ENCODE data around the gene KCNQ1OT1. TPM values are rescaled to one million over a fixed set of nuclear protein-coding genes. Genes with fewer than 3 reads are reported as not detected.

Gene KCNQ1OT1
- total and polyA plus RNA-seq, 12 donors, result 0.15 to 10.6 (median 1.1) TPM

DNA sequence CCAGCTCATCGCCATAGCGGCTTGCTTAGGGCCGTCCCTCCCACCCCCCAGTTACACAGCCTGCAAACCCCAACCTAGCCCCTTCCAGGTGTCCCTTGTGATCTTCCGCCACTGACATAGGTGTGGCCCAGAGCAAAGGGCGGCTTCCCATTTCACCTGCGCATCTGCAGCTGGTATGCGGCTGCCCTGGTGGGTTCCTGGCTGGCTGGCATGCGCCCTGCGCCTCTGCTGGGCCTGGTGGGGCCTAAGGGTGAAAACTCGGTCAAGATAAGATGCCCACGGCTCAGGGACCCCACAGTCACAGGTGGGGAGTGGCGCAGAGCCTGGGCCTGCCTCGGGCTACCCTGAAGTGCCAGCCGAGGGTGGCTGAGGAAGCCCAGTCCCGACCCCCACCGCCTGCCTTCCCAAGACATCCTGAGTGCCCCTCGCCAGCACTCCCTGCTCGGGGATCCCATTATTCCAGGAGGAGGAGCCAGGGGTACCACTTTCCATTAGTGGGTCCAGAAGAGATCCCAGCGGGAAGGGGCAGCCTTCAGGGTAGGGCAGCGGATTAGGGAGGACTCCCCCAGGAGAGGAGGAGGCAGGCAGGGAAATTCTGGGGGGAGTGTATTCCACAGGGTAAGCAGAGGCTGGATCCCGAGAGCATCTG lies 36.9 kb upstream of the KCNQ1OT1 start:
- TF ChIP-seq, protein P1, sequence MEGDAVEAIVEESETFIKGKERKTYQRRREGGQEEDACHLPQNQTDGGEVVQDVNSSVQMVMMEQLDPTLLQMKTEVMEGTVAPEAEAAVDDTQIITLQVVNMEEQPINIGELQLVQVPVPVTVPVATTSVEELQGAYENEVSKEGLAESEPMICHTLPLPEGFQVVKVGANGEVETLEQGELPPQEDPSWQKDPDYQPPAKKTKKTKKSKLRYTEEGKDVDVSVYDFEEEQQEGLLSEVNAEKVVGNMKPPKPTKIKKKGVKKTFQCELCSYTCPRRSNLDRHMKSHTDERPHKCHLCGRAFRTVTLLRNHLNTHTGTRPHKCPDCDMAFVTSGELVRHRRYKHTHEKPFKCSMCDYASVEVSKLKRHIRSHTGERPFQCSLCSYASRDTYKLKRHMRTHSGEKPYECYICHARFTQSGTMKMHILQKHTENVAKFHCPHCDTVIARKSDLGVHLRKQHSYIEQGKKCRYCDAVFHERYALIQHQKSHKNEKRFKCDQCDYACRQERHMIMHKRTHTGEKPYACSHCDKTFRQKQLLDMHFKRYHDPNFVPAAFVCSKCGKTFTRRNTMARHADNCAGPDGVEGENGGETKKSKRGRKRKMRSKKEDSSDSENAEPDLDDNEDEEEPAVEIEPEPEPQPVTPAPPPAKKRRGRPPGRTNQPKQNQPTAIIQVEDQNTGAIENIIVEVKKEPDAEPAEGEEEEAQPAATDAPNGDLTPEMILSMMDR (IDR thresholded peaks at IDR 0.05), result no peak
- no peak for TF ChIP-seq POLR2A (IDR thresholded peaks at IDR 0.05)
- Histone ChIP-seq H3K4me1 (replicated peaks in 1 of 2) (peaks cover 27 to 42% of the 10 kb centered on the region in 2 donors), H3K27me3 (no peaks in the 10 kb centered on the region), H3K27ac (peak overlapping the region in 2 of 5 donors; percentile 24 to 50), H3K4me3 (no peak overlapping the region), H3K9me3 (replicated peaks in 1 of 3) (no peaks in the 10 kb centered on the region), H3K36me3 (replicated peaks in 1 of 2) (no peaks in the 10 kb centered on the region)
- 83 to 93% (median 86%) methylated on average over 12 to 21 of the region's 21 CpGs for WGBS, 4 donors
- DNase-seq, result no peak
- intact Hi-C loops (cut with DNase I), result no loop called here

DNA sequence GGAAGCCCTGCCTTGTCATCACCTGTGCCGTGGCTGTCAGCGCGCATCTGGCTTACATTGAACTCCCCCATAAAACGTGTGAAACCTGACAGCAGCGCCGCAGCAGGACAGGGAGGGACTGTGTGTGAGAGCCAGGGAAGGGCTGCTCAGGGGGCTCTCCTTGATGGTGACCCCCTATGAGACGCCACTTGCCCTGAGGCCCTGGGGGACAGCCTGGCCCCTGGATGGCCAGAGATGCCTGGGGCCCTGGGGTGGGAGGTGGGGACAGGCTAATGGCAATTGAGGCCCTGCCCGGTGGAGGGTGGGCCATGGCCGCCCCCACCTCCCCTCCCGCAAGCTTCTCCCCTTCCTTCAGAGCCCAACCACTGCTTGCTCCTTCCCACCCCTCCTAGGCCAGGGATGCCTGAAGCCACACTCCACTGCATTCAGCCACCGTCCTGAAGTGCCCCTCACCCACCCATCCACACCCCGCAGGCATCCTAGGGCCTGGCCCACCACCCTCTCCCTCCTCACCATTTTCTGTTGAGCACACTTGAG lies 35.3 kb upstream of the KCNQ1OT1 start:
- intact Hi-C loops (cut with DNase I), result no loop called here
- Histone ChIP-seq H3K27me3 (no peaks in the 10 kb centered on the region), H3K9me3 (replicated peaks in 1 of 3) (no peaks in the 10 kb centered on the region), H3K36me3 (replicated peaks in 1 of 2) (no peaks in the 10 kb centered on the region), H3K4me1 (replicated peaks in 1 of 2) (peaks cover 17 to 26% of the 10 kb centered on the region in 2 donors), H3K27ac (peak overlapping the region in 1 of 5 donors; percentile 22), H3K4me3 (no peak overlapping the region)
- TF ChIP-seq, protein P1 (IDR thresholded peaks at IDR 0.05), result no peak
- no peak for TF ChIP-seq POLR2A (IDR thresholded peaks at IDR 0.05)
- 92 to 96% (median 94%) methylated on average over 11 to 12 of the region's 12 CpGs for WGBS, 4 donors
- no peak for DNase-seq

DNA sequence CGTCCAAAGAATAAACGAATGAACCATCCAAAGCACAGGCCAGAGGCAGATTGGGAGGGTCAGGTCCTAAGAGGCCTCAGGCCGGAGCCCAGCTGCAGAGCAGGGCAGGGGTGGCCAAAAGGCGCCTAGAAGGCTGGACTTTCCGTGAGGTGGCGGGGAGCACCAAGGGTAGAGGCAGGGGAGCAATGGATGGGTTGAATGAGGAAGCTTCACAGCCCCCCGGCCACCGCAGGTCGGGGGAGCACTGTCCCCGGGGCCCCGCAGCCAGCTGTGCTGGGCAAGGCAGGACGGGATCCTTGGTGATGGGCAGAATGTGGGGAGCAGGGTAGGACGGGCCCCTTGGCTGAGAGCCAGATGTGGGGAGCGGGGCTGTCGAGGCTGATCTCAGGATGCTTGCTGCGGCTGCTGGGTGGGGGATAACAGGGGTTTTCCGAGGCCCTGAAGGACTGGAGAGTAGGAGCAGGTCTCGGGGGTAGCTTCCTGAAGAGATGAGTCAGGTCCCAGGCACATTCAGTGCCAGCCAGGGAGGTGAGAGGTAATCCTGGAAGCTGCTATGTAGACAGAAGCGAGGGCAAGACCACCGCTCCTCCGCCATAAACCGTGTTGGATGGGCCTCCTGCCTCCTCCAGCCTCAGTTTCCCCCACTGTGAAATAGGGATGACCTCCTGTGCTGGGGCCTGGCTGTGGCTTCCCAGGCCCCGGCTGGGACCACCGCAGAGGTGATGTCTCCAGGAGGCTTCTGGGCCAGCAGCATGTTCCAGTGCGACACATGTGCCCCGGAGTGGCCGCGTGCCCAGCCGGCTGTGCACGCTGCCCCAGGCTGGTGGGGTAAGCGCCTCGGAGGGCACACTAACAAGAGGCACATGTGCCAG lies 34.6 kb upstream of the KCNQ1OT1 start:
- Histone ChIP-seq H3K9me3 (replicated peaks in 1 of 3) (no peaks in the 10 kb centered on the region), H3K27ac (no peak overlapping the region), H3K27me3 (no peaks in the 10 kb centered on the region), H3K36me3 (replicated peaks in 1 of 2) (no peaks in the 10 kb centered on the region), H3K4me1 (replicated peaks in 1 of 2) (peaks cover 17 to 21% of the 10 kb centered on the region in 2 donors), H3K4me3 (no peak overlapping the region)
- TF ChIP-seq POLR2A (IDR thresholded peaks at IDR 0.05), result no peak
- 84 to 91% (median 87%) methylated on average over 18 to 32 of the region's 32 CpGs for WGBS, 4 donors
- no peak for DNase-seq
- intact Hi-C loops (cut with DNase I), result no loop called here

DNA sequence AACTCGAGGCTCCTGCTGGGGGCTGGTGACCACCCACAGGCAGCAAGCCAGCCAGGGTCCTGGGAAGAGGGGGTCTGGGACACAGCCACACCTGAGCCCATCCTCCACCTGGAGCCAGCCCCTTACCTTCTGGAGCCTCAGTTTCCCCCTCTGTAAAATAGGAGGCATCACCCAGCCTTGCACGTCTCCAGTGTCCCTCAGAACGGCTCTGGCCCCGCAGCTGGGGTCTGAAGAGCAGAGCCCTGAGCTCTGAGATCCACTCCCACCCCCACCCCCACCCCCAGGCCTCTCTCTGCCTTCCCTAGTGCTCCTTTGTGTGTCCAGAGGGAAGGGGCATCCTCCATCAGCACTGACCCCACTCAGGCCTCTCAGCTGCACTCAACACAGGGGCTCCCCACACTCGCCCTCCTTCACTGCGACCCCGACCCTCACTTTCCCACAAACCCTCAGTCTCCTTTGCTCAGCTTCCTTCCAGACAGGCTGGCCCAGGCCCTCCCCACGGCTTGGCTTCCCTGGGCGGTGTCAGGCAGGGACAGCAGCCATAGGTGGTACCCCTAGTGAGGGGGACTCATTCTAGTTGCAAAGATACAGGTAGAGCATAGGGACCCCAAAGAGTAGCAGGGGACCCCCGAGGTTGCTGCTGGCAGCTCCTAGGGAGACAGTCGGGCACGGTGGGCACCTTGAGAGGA lies 33.3 kb upstream of the KCNQ1OT1 start:
- intact Hi-C loops (cut with DNase I), result no loop called here
- Histone ChIP-seq H3K27me3 (no peaks in the 10 kb centered on the region), H3K4me1 (replicated peaks in 1 of 2) (peaks cover 16 to 17% of the 10 kb centered on the region in 2 donors), H3K36me3 (replicated peaks in 1 of 2) (no peaks in the 10 kb centered on the region), H3K4me3 (no peak overlapping the region), H3K9me3 (replicated peaks in 1 of 3) (no peaks in the 10 kb centered on the region), H3K27ac (no peak overlapping the region)
- DNase-seq, result no peak
- no peak for TF ChIP-seq POLR2A (IDR thresholded peaks at IDR 0.05)
- TF ChIP-seq, protein P1 (IDR thresholded peaks at IDR 0.05), result no peak
- 89 to 98% (median 93%) methylated on average over 9 to 12 of the region's 12 CpGs for WGBS, 4 donors

All from adrenal gland (tissue), 12 donors.